Bronchial epithelial cell (primary cell): ENCODE measurements around the gene KERA. TPM values are rescaled to one million over a fixed set of nuclear protein-coding genes. Genes with fewer than 3 reads are reported as not detected.
"Not testable (repeated sequence)": the region's sequence is repeated elsewhere in the genome, so short reads cannot be mapped to it uniquely, and the experiment has no call there.

Experiments
- DNase-seq: peaks from one replicate; pipeline ENCODE4 v3.0.0-alpha.2; 2010; ENCODE audit warnings: low read depth
- FAIRE-seq: peaks from 2 replicates; lab custom pipeline; 2011; peaks lifted over from hg19 to GRCh38; lab: Jason Lieb, UNC
- H3K27me3 ChIP-seq: 2 replicates; pipeline ENCODE4 v1.5.1; 2011; ENCODE audit warnings: low read length; ENCODE audit not compliant: control insufficient read depth, insufficient read depth
- H3K36me3 ChIP-seq: 2 replicates; pipeline ENCODE4 v1.5.1; 2011; ENCODE audit warnings: low read length; ENCODE audit not compliant: control insufficient read depth, insufficient read depth
- H3K4me3 ChIP-seq: 2 replicates; pipeline ENCODE4 v1.5.1; 2011; ENCODE audit warnings: mild to moderate bottlenecking, low read depth, low read length, control low read depth
- CTCF ChIP-seq: IDR thresholded peaks from 2 replicates; pipeline ENCODE4 v1.5.1; 2011; ENCODE audit warnings: mild to moderate bottlenecking, moderate library complexity, low read length, control low read depth, inconsistent platforms; ENCODE audit not compliant: insufficient read depth, severe bottlenecking
- total RNA-seq: library from RNA; depleted of rRNA; stranded (reverse); fragments of >200 nt; gene quantifications from 2 replicates; pipeline ENCODE4 v1.2.1, GENCODE V29; 2014

Gene KERA
- total RNA-seq, 1 donor from 2014 or later = not detected

- DNase-seq = no peak
- peaks cover 2% of the 10 kb centered on the region for H3K27me3 ChIP-seq
- FAIRE-seq = no peak
- TF ChIP-seq CTCF = no peak
- H3K4me3 ChIP-seq = no peak overlapping the region
- H3K36me3 ChIP-seq = no peaks in the 10 kb centered on the region
Measured at GRCh38 chr12:91094957-91095356, 37.1 kb upstream of the KERA start.

- Histone ChIP-seq H3K27me3 (no peaks in the 10 kb centered on the region), H3K36me3 (no peaks in the 10 kb centered on the region), H3K4me3 (no peak overlapping the region)
- DNase-seq = peak; percentile 32
- FAIRE-seq = no peak
- no peak for TF ChIP-seq CTCF
Measured at GRCh38 chr12:91094032-91094662, 36.3 kb upstream of the KERA start.

DNA sequence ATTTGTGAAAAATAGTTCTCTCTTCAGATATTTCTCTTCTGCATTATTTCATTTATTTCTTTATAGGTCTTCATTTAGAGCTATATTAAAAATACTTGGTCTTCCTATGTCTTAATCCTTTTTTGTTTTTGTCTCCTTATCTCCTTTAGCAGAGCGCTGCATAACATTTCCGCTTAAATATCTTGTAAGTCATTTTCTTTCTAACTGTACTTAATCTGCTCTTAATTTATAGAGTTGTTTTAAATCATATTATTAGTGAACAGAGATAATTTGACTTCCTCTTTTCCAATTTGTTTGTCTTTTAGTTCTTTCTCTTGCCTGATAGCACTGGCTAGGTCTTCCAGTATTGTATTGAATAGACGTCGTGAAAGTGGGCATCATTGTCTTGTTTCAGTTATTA lies 35.5 kb upstream of the KERA start:
- no peak for FAIRE-seq
- H3K4me3 ChIP-seq = no peak overlapping the region
- TF ChIP-seq CTCF = no peak
- no peak for DNase-seq
- no peaks in the 10 kb centered on the region for H3K36me3 ChIP-seq
- no peaks in the 10 kb centered on the region for H3K27me3 ChIP-seq

GRCh38 chr12:91091916-91092715 lies 34.3 kb upstream of the KERA start:
- Histone ChIP-seq H3K4me3 (no peak overlapping the region), H3K36me3 (no peaks in the 10 kb centered on the region), H3K27me3 (no peaks in the 10 kb centered on the region)
- TF ChIP-seq CTCF = no peak
- FAIRE-seq = peak; percentile 36
- DNase-seq = no peak

GRCh38 chr12:91089953-91090352 lies 32.1 kb upstream of the KERA start:
- not testable (repeated sequence) for H3K27me3 ChIP-seq, FAIRE-seq, H3K36me3 ChIP-seq, DNase-seq, H3K4me3 ChIP-seq

- DNase-seq (no peak), FAIRE-seq (no peak)
- H3K36me3 ChIP-seq = no peaks in the 10 kb centered on the region
- H3K4me3 ChIP-seq = no peak overlapping the region
- TF ChIP-seq CTCF = no peak
- H3K27me3 ChIP-seq = peaks cover 8% of the 10 kb centered on the region
Measured at GRCh38 chr12:91080041-91080440, 22.2 kb upstream of the KERA start.
